ENCODE measurements around the gene STPG2.

GRCh38 chr4:98179951-98180350 is 36.7 kb upstream of the STPG2 start:
- TF ChIP-seq CTCF (IDR thresholded peaks at IDR 0.05): no peak
- no peak for TF ChIP-seq POLR2A (IDR thresholded peaks at IDR 0.05)

Measured in prostate gland (tissue), 2 donors.